K562 (cell line): ENCODE results near the gene SDCCAG8. TPM values are rescaled to one million over a fixed set of nuclear protein-coding genes. Genes with fewer than 3 reads are reported as not detected.

ENCODE experiments used
- ATAC-seq: fragments of 200-7000 bp; cut with Tn5 transposase; 3 replicates; pipeline ENCODE4 v1.9.1; 2020; ENCODE audit warnings: moderate library complexity
- BruUV-seq: library from RNA; stranded (reverse); fragments of 400-500 nt; replicated peaks from 2 replicates; lab custom pipeline; 2021; lab: Mats Ljungman, UMichigan
- CTCF ChIA-PET: fragments of 300-600 bp; formaldehyde crosslinking; extraction: SDS; loops from one replicate; lab custom pipeline; 2021; ENCODE audit warnings: low intra/inter-chr PET ratio; lab: Yijun Ruan, JAX
- POLR2A ChIA-PET: fragments of 300-600, 350-650 bp; sonication (Branson Sonifier 250); formaldehyde crosslinking; extraction: SDS; loops from one replicate; lab custom pipeline; 2021; ENCODE audit warnings: antibody characterized with exemption, inconsistent platforms; lab: Yijun Ruan, JAX
- DNase-seq, 4 experiments: peaks; one replicate each; pipeline versions ENCODE4 v3.0.0 to v3.0.0-alpha.2; 2011 to 2018; ENCODE audit warnings: low spot score in 3 of 4, mixed read lengths in 3 of 4; ENCODE audit errors: extremely low read depth in 1 of 4
- FAIRE-seq: peaks from 2 replicates; lab custom pipeline; 2011; peaks lifted over from hg19 to GRCh38; lab: Jason Lieb, UNC
- H2AFZ ChIP-seq: 2 replicates; pipeline ENCODE4 v1.6.0; 2011; ENCODE audit warnings: low read depth, low read length, control low read depth, inconsistent platforms
- H3K27ac ChIP-seq: fragments of 200-600 bp; 3 replicates; pipeline ENCODE4 v1.8.0; 2011; ENCODE audit warnings: low read depth, mild to moderate bottlenecking, control low read depth, inconsistent platforms, low read length, moderate library complexity, mixed read lengths; ENCODE audit errors: extremely low read depth
- H3K27me3 ChIP-seq, 2 experiments: fragments of 300-600 bp in 1 of 2; 2 replicates in 1 of 2; 3 replicates in 1 of 2; pipeline versions ENCODE4 v1.6.0 to v1.8.0; 2011; ENCODE audit warnings: inconsistent platforms in 2 of 2, low read length in 2 of 2, mild to moderate bottlenecking in 1 of 2, mixed read lengths in 1 of 2, moderate library complexity in 1 of 2; ENCODE audit not compliant: control insufficient read depth in 2 of 2, insufficient read depth in 2 of 2
- H3K36me3 ChIP-seq: fragments of 300-600 bp; 3 replicates; pipeline ENCODE4 v1.8.0; 2011; ENCODE audit warnings: mild to moderate bottlenecking, low read length, inconsistent platforms; ENCODE audit not compliant: control insufficient read depth, insufficient read depth
- H3K4me1 ChIP-seq, 2 experiments: fragments of 200-600 bp in 1 of 2; replicated peaks in 1 of 2; 2 replicates in 1 of 2; 3 replicates in 1 of 2; pipeline versions ENCODE4 v1.5.1 to v1.8.0; 2011; ENCODE audit warnings: inconsistent platforms in 2 of 2, low read length in 2 of 2, mild to moderate bottlenecking in 1 of 2, mixed read lengths in 1 of 2, moderate library complexity in 1 of 2; ENCODE audit not compliant: control insufficient read depth in 2 of 2, insufficient read depth in 2 of 2
- H3K4me2 ChIP-seq: 2 replicates; pipeline ENCODE4 v1.6.1; 2011; ENCODE audit warnings: low read length, control low read depth, inconsistent platforms, mixed read lengths; ENCODE audit not compliant: insufficient read depth
- H3K4me3 ChIP-seq: fragments of 200-600 bp; sonication (generic), shearing (Covaris generic); 2 replicates; pipeline ENCODE4 v1.5.1; 2016; ENCODE audit warnings: control low read depth, inconsistent platforms
- H3K79me2 ChIP-seq: fragments of 200-600 bp; 3 replicates; pipeline ENCODE4 v1.8.0; 2011; ENCODE audit warnings: low read length, inconsistent platforms; ENCODE audit not compliant: control insufficient read depth, insufficient read depth
- H3K9ac ChIP-seq, 2 experiments: 2 replicates each; pipeline versions ENCODE4 v1.6.0 to v1.6.1; 2011; ENCODE audit warnings: low read depth in 2 of 2, low read length in 2 of 2, control low read depth in 1 of 2, inconsistent platforms in 1 of 2, mild to moderate bottlenecking in 1 of 2, mixed read lengths in 1 of 2; ENCODE audit not compliant: insufficient read depth in 1 of 2
- H3K9me1 ChIP-seq: one replicate; pipeline ENCODE4 v1.6.0; 2011; ENCODE audit warnings: inconsistent platforms, mild to moderate bottlenecking, low read length, moderate library complexity; ENCODE audit not compliant: control insufficient read depth, insufficient read depth
- H3K9me3 ChIP-seq: replicated peaks from 2 replicates; pipeline ENCODE4 v1.5.1; 2011; ENCODE audit warnings: low read depth, low read length, inconsistent platforms; ENCODE audit not compliant: control insufficient read depth, insufficient read depth
- H4K20me1 ChIP-seq: replicated peaks from 2 replicates; pipeline ENCODE4 v1.6.1; 2011; ENCODE audit warnings: low read length, inconsistent platforms, mixed read lengths; ENCODE audit not compliant: control insufficient read depth, insufficient read depth
- CHCHD3 ChIP-seq: fragments of 250-450 bp; sonication (Bioruptor Pico); IDR thresholded peaks from 2 replicates; pipeline ENCODE4 v2.1.2; 2022; ENCODE audit warnings: mild to moderate bottlenecking
- GATA2 ChIP-seq: sonication (generic); formaldehyde crosslinking; IDR thresholded peaks from 2 replicates; pipeline ENCODE4 v1.4.0; 2020; ENCODE audit warnings: mild to moderate bottlenecking, missing genetic modification reagents
- GTF2E2 ChIP-seq: fragments of 200-800 bp; sonication (Bioruptor generic); IDR thresholded peaks from 2 replicates; pipeline ENCODE4 v1.6.1; 2016; ENCODE audit warnings: missing genetic modification characterization, missing compliant biosample characterization
- HEY1 ChIP-seq: fragments of 250-450 bp; sonication (Bioruptor Pico); IDR thresholded peaks from 2 replicates; pipeline ENCODE4 v1.5.0; 2020; ENCODE audit warnings: mild to moderate bottlenecking, moderate library complexity, borderline replicate concordance
- MEIS2 ChIP-seq: fragments of 450-650 bp; IDR thresholded peaks from 2 replicates; pipeline ENCODE4 v1.6.1; 2014; ENCODE audit warnings: mild to moderate bottlenecking; ENCODE audit not compliant: partially characterized antibody
- NR1H2 ChIP-seq: sonication (generic); formaldehyde crosslinking; IDR thresholded peaks from 2 replicates; pipeline ENCODE4 v1.4.0; 2020; ENCODE audit warnings: mild to moderate bottlenecking, missing genetic modification reagents
- ZNF174 ChIP-seq: fragments of 250-450 bp; sonication (Bioruptor Pico); IDR thresholded peaks from 2 replicates; pipeline ENCODE4 v1.4.0; 2020; ENCODE audit warnings: mild to moderate bottlenecking
- ZNF197 ChIP-seq: fragments of 200-800 bp; sonication (Bioruptor generic); IDR thresholded peaks from 2 replicates; pipeline ENCODE4 v1.6.1; 2016; ENCODE audit warnings: low read depth, missing genetic modification characterization, missing compliant biosample characterization
- WGBS: fragments of 100-300 bp; shearing (Covaris generic); methylation state at CpG from one replicate; pipeline ENCODE4 v1.1.6; 2016; ENCODE audit warnings: low coverage, mixed read lengths; ENCODE audit not compliant: insufficient coverage; ENCODE audit errors: missing lambda C conversion rate; 5-methylcytosine and 5-hydroxymethylcytosine counted together
- in situ Hi-C: fragments of 300-500 bp; cut with MboI; formaldehyde crosslinking; loops from 4 replicates; pipeline ENCODE4 v1.15.0; 2018; ENCODE audit warnings: inconsistent platforms, mixed read lengths
- intact Hi-C: fragments of 100-400 bp; cut with micrococcal nuclease; formaldehyde crosslinking; loops from 2 replicates; pipeline ENCODE4 v1.14.2; 2022
- polyA plus RNA-seq, 8 experiments: library from polyadenylated mRNA; depleted of rRNA in 4 of 8; stranded (reverse) in 5 of 8; unstranded in 3 of 8; fragments of >200 nt; fragmentation: Nextera tagmentation in 2 of 8; fragmentation: Illumina TruSeq in 1 of 8; extraction: Ambion mirVana in 2 of 8; extraction: Trizol in 1 of 8; gene quantifications; 2 replicates each; pipeline versions ENCODE4 v1.2.1 to v1.2.3, GENCODE V29; 2011 to 2014; ENCODE audit warnings: inconsistent platforms in 1 of 8, missing spikeins in 1 of 8
- total RNA-seq, 7 experiments: library from RNA; depleted of rRNA in 6 of 7; stranded (reverse); fragments of >200 nt in 6 of 7; fragmentation: Illumina TruSeq in 2 of 7; extraction: Trizol in 2 of 7; gene quantifications; 2 replicates each; pipeline versions ENCODE4 v1.2.1 to v1.2.3, GENCODE V29; 2011 to 2021; ENCODE audit warnings: low replicate concordance in 1 of 7

SDCCAG8 gene
- total and polyA plus RNA-seq, 9 of the 15 experiments (the other 6 are each of a cell fraction or from before 2014, with no cell fraction given), result 17.9 to 36.7 (median 25.4) TPM

DNA sequence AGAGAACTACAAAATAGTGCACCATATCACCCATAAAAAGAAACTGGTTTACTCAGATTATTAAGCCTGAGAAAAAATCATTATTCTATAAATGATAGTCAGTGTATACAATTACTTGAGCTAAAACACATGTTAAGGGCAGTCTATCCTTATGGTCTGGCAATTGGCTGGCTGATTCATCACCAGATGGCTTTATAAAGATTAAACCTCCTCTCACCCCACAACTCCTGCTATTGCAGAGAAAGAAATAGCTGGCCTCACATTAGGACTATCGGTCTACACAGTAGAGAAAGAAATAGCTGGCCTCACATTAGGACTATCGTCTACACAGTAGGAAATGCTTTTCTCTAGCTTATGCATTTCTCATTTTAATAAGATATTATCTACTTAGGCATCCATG lies 21.9 kb upstream of the SDCCAG8 start:
- Histone ChIP-seq H3K4me3 (no peak overlapping the region), H3K27me3 (no peaks in the 10 kb centered on the region), H3K79me2 (peaks cover 93% of the 10 kb centered on the region), H3K9ac (no peak overlapping the region), H4K20me1 (no peaks in the 10 kb centered on the region), H3K4me1 (no peaks in the 10 kb centered on the region), H2AFZ (no peak overlapping the region), H3K9me1 (no peaks in the 10 kb centered on the region), H3K9me3 (peaks cover 13% of the 10 kb centered on the region), H3K4me2 (no peak overlapping the region), H3K27ac (no peak overlapping the region), H3K36me3 (peaks cover 31% of the 10 kb centered on the region; the same call in 2 of the 3 replicates)
- TF ChIP-seq NR1H2 (CRISPR knock-in tag) (no peak), ZNF174 (CRISPR knock-in tag) (no peak), HEY1 (CRISPR knock-in tag) (no peak), CHCHD3 (CRISPR knock-in tag) (no peak), MEIS2 (no peak), GATA2 (CRISPR knock-in tag) (no peak), GTF2E2 (tag) (no peak), ZNF197 (no peak)
- ATAC-seq (no peak), DNase-seq (no peak), FAIRE-seq (no peak)
- intact Hi-C loops, result no loop called here
- in situ Hi-C loops, result no loop called here
- WGBS, result 94% methylated on average over 2 of the region's 2 CpGs
- BruUV-seq, result no TSS peak
- ChIA-PET CTCF (no interaction called here), POLR2A (interaction anchor here (2.1 kb wide), 1 partner anchor 10 kb away, joined by 9 read pairs; no protein-coding TSS in a partner anchor)
